GM20431 (cell line): ENCODE data around the gene TTC33.

ENCODE experiments used
- in situ Hi-C: fragments of 300-500 bp; cut with MseI, MboI; formaldehyde crosslinking; loops from one replicate; pipeline ENCODE4 v1.15.0; 2020; ENCODE audit warnings: low sequenced_read_pairs; ENCODE audit not compliant: unreplicated experiment

Gene TTC33

DNA sequence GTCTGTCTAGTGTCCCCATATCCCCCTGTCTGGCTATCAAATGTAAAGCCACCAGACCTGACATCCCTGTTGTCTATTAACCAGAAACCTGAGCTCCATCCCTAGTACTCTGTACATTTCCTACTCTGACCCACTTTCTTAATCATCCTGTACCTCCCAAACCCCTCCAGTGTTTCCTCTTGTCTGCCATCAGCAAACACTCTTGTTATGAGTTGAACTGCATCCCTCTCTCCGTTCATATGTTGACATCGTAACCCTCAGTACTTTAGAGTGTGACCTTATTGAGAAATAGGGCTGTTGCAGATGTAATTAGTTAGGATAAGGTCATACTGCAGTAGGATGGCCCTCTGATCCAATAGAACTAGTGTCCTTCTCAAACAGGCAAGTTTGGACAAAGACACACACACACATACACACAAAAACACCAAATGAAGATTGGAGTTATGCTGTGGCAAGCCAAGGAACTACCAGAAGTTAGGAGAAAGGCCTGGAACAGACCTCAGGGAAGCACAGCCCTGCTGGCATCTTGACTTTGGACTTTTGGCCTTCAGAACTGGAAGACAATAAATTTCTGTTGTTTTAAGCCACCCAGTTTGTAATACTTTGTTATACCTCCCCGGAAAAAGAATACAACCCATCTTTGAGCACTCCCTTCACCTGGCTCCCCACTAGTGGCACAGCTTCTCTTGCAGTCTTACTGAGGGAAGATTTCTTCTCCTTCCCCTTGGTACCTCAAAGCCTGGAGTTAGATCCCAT, 256.1 kb downstream of the TTC33 start:
- in situ Hi-C loops = no loop called here

DNA sequence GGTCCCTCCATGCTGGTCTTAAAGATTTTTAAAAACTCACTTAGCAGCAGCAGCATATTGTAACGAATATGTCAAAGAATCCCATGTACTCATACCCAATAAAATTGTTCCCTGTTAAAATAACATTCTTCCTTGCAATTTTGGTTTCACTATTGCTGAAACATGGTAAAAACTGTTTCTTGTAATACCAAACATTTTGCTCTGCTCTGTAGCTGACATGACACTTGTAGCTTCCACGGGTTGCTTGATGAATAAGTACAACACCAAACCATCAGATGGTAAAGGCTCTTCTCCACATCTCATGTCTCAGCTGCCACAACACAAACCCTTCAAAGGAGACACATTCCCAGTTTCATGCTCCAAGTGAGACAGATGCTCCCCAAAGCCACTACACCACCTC, 256.8 kb downstream of the TTC33 start:
- in situ Hi-C loops = no loop called here

- in situ Hi-C loops = no loop called here
Observed at GRCh38 chr5:40497573-40497972, 258.2 kb downstream of the TTC33 start.

GRCh38 chr5:40495237-40495635, 260.5 kb downstream of the TTC33 start:
- in situ Hi-C loops = no loop called here

GRCh38 chr5:40494631-40495236, 261.0 kb downstream of the TTC33 start:
- in situ Hi-C loops = no loop called here

DNA sequence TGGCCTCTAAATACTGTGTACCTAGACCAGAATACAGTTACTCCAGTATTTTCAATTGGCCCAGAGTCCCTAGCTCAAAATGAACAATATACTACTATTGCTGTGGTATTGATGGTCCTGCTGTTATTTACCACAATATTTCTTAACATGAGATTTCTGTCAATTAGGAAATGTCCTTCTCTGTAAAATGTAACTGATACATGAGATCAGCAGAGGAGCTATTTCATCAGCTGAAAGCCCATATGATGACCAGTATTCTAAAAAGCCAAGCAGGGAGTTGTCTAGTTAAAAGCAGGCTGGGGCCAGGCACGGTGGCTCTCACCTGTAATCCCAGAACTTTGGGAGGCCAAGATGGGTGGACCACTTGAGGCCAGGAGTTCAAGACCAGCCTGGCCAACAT, 263.7 kb downstream of the TTC33 start:
- in situ Hi-C loops = no loop called here

DNA sequence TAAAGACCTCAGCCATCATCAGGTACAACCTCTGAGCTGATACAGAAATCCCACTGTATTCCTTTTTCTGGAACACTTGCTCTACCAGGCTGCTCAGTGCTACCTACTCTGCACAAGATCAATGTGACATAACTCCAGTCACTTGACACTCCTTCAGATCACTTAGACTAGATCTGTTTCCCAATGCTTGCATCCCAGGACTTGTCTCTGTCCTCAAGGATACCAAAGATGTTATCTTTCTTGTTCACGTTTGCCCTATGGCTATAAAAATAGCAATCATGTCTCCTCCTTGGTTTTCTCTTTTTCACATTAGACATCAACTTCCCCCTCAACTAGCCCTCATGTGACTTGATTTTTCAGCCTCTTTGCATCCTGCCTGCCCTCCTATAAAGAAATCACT, 264.1 kb downstream of the TTC33 start:
- in situ Hi-C loops = no loop called here

GRCh38 chr5:40490464-40491111, 265.2 kb downstream of the TTC33 start:
- in situ Hi-C loops = no loop called here

- in situ Hi-C loops = no loop called here
Observed at GRCh38 chr5:40489421-40489820, 266.3 kb downstream of the TTC33 start.

DNA sequence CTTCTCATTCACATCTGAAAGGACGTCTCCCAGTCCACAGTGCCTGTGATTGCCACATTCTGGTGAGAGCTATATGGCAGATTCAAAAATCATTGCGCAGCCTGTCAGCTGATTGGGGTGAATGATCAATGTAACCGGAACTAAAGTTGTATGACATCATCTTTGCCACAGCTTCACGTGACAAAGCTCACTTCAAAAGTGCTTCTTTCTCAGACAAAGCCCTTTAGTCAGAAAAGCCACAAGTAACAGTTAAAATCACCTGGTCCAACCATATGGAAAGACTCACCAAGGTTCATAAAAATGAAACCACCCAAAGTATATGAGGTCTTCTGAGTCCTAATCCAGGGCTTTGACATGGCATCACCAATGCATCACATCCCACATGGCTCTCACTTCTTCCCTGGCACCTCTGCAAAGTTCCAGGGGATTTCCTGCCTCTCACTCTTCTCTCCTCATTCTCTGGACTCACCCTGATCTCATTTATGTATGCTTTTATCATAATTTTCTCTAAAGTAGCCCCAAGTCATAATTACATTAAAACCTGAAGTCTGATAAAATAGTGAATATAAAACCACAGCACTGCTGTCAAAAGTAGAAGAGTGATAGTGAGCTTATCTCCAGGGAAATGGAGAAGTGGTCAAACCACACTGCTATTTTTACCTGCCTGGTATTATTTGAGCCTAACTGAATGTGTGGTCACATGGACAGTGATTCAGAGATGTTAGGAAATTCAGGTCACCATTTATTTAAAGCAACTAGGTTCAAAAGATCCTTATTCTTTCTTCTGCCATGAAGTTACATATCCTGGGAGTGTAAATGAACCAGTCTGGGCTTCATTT, 269.1 kb downstream of the TTC33 start:
- in situ Hi-C loops = no loop called here

DNA sequence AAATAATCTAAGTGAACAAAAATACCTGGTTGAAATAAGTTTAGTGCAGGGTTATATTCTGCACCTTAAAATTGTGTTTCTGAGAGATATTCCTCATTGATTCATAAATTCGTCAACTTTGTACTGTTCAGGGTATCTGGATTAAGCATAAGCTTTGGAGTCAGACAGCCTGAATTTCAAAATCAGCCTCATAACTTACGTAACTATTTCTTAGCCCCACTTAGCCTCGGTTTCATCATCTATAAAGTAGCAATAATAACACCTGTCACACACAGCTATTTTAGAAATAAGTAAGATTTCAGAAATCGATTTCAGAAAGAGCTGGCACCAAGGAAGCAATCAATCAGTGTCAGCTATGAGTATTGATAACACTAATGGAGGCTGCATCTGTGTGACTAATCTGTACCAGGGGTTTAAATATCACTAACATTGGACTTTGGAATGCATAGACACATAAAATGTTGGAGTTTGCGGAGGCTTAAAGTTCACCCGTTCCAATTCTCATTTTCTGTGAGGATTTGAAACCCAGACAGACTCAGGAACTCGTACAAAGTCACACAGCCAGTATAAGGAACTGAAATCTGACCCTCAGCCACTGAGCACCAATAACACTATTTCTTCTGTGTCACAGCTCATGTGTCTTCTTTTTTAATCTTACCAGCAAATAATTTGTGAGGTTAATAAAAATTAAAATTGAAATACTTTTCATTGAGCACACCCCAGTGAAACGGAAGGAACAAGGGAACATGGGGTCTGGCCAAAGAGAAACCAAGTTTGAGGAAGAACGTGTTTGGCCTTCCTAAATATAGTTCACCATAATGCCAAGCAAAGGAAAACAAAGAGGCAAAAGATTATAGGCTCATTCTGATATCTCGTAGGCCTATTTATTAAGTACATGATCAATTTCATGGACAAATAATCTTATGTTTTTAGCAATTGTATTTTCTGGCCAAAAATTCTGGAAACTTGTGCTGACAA, 270.5 kb downstream of the TTC33 start:
- in situ Hi-C loops = no loop called here

GRCh38 chr5:40484495-40484894, 271.3 kb downstream of the TTC33 start:
- in situ Hi-C loops = no loop called here

GRCh38 chr5:40483316-40483715, 272.4 kb downstream of the TTC33 start:
- in situ Hi-C loops = no loop called here

DNA sequence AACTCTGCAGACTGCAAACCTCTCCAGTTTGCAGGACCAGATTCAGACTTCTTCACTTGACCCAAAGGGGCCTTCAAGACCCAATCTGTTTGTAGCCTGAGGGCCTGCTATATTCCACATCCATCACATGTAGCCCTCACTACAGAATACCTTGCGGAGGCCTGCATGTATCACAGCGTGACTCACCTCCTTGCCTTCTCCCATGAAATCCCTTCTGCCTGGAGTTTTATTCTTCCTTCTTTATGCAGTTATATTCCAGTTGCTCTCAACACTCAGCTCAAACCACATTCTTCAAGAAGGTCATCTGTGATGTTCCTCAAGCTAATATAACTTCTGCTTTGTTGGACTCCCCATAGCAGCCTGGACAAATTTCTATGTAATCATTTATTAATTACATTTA, 274.5 kb downstream of the TTC33 start:
- in situ Hi-C loops = no loop called here

GRCh38 chr5:40480392-40480791, 275.4 kb downstream of the TTC33 start:
- in situ Hi-C loops = no loop called here

DNA sequence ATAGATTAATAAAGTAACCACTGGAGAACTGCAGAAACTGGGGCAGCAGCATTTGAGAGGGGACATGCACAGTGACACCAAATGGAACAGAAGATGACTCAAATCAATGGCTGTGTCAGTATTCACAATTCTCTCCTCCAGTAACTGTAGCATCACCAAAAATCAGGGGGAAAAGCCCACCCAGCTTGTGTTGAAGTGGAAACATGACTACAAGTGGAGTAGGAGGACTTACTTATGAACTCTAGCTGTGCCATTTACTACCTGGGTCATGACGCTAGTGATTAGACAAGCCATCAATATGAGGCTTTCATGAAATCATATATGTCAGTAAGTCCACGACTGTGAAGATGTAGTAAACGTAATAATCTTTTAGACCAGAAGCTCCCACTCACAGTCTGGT, 275.8 kb downstream of the TTC33 start:
- in situ Hi-C loops = no loop called here

DNA sequence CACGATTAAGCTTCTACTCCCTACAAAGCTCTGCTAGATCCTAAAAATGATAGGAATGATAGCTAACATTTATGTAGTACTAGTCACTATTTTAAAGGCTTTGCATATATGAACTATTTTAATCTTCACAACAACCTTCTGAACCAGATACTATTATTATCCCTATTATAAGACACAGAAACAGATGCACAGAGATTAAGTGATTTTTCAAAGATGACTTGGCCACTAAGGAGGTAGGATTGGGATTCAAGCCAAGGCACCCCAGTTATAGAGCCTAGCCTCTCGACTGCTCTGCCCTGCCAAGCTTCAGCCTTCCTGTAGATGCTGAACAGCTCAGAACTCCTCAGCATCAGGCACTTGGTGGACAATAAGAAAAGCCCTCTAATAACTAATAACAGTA, 277.0 kb downstream of the TTC33 start:
- in situ Hi-C loops = no loop called here

DNA sequence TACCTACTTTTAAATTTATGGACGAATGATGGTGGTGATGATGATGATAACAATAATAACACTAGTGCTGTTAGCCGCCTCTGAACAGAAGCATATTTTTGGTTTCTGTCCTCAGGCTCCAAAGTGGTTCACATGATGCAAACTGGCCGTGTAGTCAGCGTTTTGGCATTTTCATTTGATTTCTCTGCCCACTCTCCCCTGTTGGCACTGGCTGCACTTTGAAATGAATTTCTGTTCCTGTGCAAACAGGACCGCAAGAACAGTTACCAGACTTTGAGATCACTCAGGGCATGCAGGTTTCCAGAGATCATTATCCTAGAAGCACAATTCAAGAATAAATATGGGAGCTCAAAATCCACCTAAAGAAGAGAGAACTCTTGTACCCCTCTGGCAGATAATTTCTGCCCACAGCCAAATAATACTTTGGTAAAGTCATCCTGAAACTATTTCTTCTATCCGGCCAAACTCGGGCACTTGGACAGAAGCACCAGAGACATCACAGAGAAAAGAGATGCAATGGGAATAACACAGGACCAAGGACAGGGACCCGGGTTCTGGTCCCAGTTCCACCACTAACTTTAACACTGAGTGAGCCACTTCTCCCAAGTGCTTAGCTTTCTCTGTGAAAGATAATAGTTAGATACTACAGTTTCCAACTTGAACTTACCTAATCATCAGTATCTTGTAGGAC, 277.8 kb downstream of the TTC33 start:
- in situ Hi-C loops = no loop called here

DNA sequence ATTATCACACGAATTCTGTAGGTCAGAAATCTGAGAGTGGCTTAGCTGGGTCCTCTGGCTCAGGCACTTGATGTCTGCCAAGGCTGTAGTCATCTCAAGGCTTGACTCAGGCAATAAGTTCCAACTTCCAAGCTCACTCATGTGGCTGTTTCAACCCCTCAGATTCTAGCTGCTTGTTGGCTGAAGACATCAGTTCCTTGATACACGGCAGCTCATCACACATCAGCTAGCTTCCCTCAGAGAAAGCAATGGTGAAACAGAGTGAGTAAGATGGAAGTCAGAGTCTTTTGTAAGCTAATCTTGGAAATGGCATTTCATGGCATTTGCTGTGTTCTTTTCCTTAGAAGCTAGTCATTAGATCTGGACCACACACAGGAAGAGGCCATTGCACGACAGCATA, 280.2 kb downstream of the TTC33 start:
- in situ Hi-C loops = no loop called here
